GM23338 (cell line): Measurements from ENCODE around the gene ASPG. TPM values are rescaled to one million over a fixed set of nuclear protein-coding genes. Genes with fewer than 3 reads are reported as not detected.

Source experiments
- ATAC-seq: fragments of 200-7000 bp; cut with Tn5 transposase; 3 replicates; pipeline ENCODE4 v1.9.1; 2020
- DNase-seq: peaks from one replicate; pipeline ENCODE4 v3.0.0-alpha.2; 2015; ENCODE audit warnings: low spot score
- H2AFZ ChIP-seq: fragments of 200-600 bp; sonication (generic); 2 replicates; pipeline ENCODE4 v1.8.0; 2016; ENCODE audit warnings: antibody characterized with exemption, mild to moderate bottlenecking, moderate library complexity
- H3F3A ChIP-seq: fragments of 200-600 bp; sonication (generic); replicated peaks from 2 replicates; pipeline ENCODE4 v1.8.0; 2017; ENCODE audit warnings: antibody characterized with exemption, mixed run types, low read depth
- H3K27ac ChIP-seq: fragments of 200-600 bp; sonication (generic); 2 replicates; pipeline ENCODE4 v1.6.1; 2016; ENCODE audit warnings: low read depth
- H3K27me3 ChIP-seq: fragments of 200-600 bp; sonication (generic); 2 replicates; pipeline ENCODE4 v1.8.0; 2016; ENCODE audit warnings: mild to moderate bottlenecking, mixed run types, moderate library complexity; ENCODE audit not compliant: insufficient read depth
- H3K36me3 ChIP-seq: fragments of 200-600 bp; sonication (generic); 2 replicates; pipeline ENCODE4 v1.8.0; 2016; ENCODE audit warnings: mild to moderate bottlenecking; ENCODE audit not compliant: insufficient read depth
- H3K4me1 ChIP-seq: fragments of 200-600 bp; sonication (generic); 2 replicates; pipeline ENCODE4 v1.8.0; 2016; ENCODE audit warnings: mild to moderate bottlenecking, moderate library complexity; ENCODE audit not compliant: insufficient read depth
- H3K4me2 ChIP-seq: fragments of 200-600 bp; sonication (generic); 2 replicates; pipeline ENCODE4 v1.7.1; 2017; ENCODE audit warnings: mixed run types
- H3K4me3 ChIP-seq: fragments of 200-600 bp; sonication (generic); 2 replicates; pipeline ENCODE4 v1.6.1; 2016; ENCODE audit warnings: mixed run types
- H3K79me2 ChIP-seq: fragments of 200-600 bp; sonication (generic); replicated peaks from 2 replicates; pipeline ENCODE4 v1.8.0; 2017; ENCODE audit warnings: mild to moderate bottlenecking; ENCODE audit not compliant: insufficient read depth
- H3K9me2 ChIP-seq: fragments of 200-600 bp; sonication (generic); 2 replicates; pipeline ENCODE4 v1.8.0; 2017; ENCODE audit not compliant: insufficient read depth
- H4K20me1 ChIP-seq: fragments of 200-600 bp; sonication (generic); replicated peaks from 2 replicates; pipeline ENCODE4 v1.8.0; 2017; ENCODE audit warnings: mild to moderate bottlenecking; ENCODE audit not compliant: insufficient read depth
- H3K27ac Mint-ChIP-seq: 2 replicates; pipeline ENCODE4 v1.8.0; 2020; ENCODE audit warnings: inconsistent platforms, mild to moderate bottlenecking, moderate library complexity, mixed read lengths
- H3K27me3 Mint-ChIP-seq: 3 replicates; pipeline ENCODE4 v1.8.0; 2022; ENCODE audit warnings: low read depth, mild to moderate bottlenecking, moderate library complexity, mixed read lengths, inconsistent platforms; ENCODE audit not compliant: insufficient read depth, poor library complexity
- H3K36me3 Mint-ChIP-seq: 3 replicates; pipeline ENCODE4 v1.8.0; 2021; ENCODE audit warnings: low read depth, mild to moderate bottlenecking, inconsistent platforms, moderate library complexity, mixed read lengths
- H3K4me1 Mint-ChIP-seq: 3 replicates; pipeline ENCODE4 v1.8.0; 2020; ENCODE audit warnings: mild to moderate bottlenecking, inconsistent platforms, mixed read lengths
- H3K4me3 Mint-ChIP-seq: 3 replicates; pipeline ENCODE4 v1.8.0; 2021; ENCODE audit warnings: moderate library complexity, mild to moderate bottlenecking, inconsistent platforms, mixed read lengths
- H3K9me3 Mint-ChIP-seq: 3 replicates; pipeline ENCODE4 v1.8.0; 2020; ENCODE audit warnings: moderate library complexity, mild to moderate bottlenecking, inconsistent platforms, mixed read lengths
- CREB1 ChIP-seq: fragments of 250-450 bp; sonication (Bioruptor Pico); IDR thresholded peaks from 2 replicates; pipeline ENCODE4 v1.5.0; 2020; ENCODE audit warnings: low read depth, mild to moderate bottlenecking, moderate library complexity
- ETS1 ChIP-seq: IDR thresholded peaks from 2 replicates; pipeline ENCODE4 v1.6.1; 2016; ENCODE audit warnings: antibody characterized with exemption
- EZH2 ChIP-seq: fragments of 200-600 bp; sonication (generic); IDR thresholded peaks from one replicate; pipeline ENCODE4 v1.8.0; 2017; ENCODE audit warnings: antibody characterized with exemption, mild to moderate bottlenecking, low read depth; ENCODE audit not compliant: unreplicated experiment
- EZH2phosphoT487 ChIP-seq: fragments of 200-600 bp; sonication (generic); IDR thresholded peaks from one replicate; pipeline ENCODE4 v1.8.1; 2018; ENCODE audit warnings: antibody characterized with exemption; ENCODE audit not compliant: unreplicated experiment
- JUNB ChIP-seq: IDR thresholded peaks from one replicate; pipeline ENCODE4 v1.6.1; 2016; ENCODE audit warnings: antibody characterized with exemption; ENCODE audit not compliant: unreplicated experiment
- NANOG ChIP-seq: IDR thresholded peaks from 2 replicates; pipeline ENCODE4 v1.6.1; 2016; ENCODE audit warnings: antibody characterized with exemption, borderline replicate concordance
- POLR2AphosphoS5 ChIP-seq: IDR thresholded peaks from 2 replicates; pipeline ENCODE4 v1.6.1; 2016; ENCODE audit warnings: antibody characterized with exemption, low read depth
- REST ChIP-seq: IDR thresholded peaks from one replicate; pipeline ENCODE4 v1.6.1; 2018; ENCODE audit warnings: antibody characterized with exemption; ENCODE audit not compliant: unreplicated experiment
- STAT1 ChIP-seq: IDR thresholded peaks from one replicate; pipeline ENCODE4 v1.6.1; 2016; ENCODE audit warnings: antibody characterized with exemption; ENCODE audit not compliant: unreplicated experiment
- ZNF114 ChIP-seq: fragments of 250-450 bp; sonication (Bioruptor Pico); IDR thresholded peaks from 2 replicates; pipeline ENCODE4 v1.5.0; 2020; ENCODE audit warnings: mild to moderate bottlenecking, moderate library complexity
- ZNF331 ChIP-seq: fragments of 250-450 bp; sonication (Bioruptor Pico); IDR thresholded peaks from 2 replicates; pipeline ENCODE4 v1.5.0; 2020; ENCODE audit warnings: low read depth, mild to moderate bottlenecking, moderate library complexity
- ZNF462 ChIP-seq: fragments of 250-450 bp; sonication (Bioruptor Pico); IDR thresholded peaks from 2 replicates; pipeline ENCODE4 v1.5.0; 2020; ENCODE audit warnings: mild to moderate bottlenecking, moderate library complexity
- polyA plus RNA-seq: library from polyadenylated mRNA; unstranded; fragments of >200 nt; fragmentation: Nextera tagmentation; extraction: Ambion mirVana; gene quantifications from 2 replicates; pipeline ENCODE4 v1.2.1, GENCODE V29; 2016
- total RNA-seq: library from RNA; depleted of rRNA; stranded (reverse); fragments of >200 nt; shearing (Covaris generic); gene quantifications from 2 replicates; pipeline ENCODE4 v1.2.3, GENCODE V29; 2014
- TF ChIP-seq, protein P1 (sequence below), 2 experiments: fragments of 200-600 bp in 1 of 2; sonication (generic) in 1 of 2; conservative IDR thresholded peaks; 2 replicates each; pipeline versions ENCODE4 v1.5.1 to v1.6.1; 2016 to 2017; ENCODE audit warnings: antibody characterized with exemption in 2 of 2, low read depth in 2 of 2, mild to moderate bottlenecking in 2 of 2, moderate library complexity in 1 of 2

The ASPG gene
- total and polyA plus RNA-seq, 2 experiments from 2014 or later, result 0.61 to 6.2 TPM

GRCh38 chr14:104154246-104154645 is 68.7 kb downstream of the ASPG start:
- H2AFZ ChIP-seq, result no peak overlapping the region
- no peaks in the 10 kb centered on the region for H3K27me3 ChIP-seq
- no peak for ATAC-seq
- H3K4me1 Mint-ChIP-seq, result peaks cover 4% of the 10 kb centered on the region; the same call in 1 of the 3 replicates
- H3K9me2 ChIP-seq, result no peaks in the 10 kb centered on the region
- no peaks in the 10 kb centered on the region for H3K36me3 Mint-ChIP-seq
- H3K36me3 ChIP-seq, result no peaks in the 10 kb centered on the region
- TF ChIP-seq EZH2 (no peak), REST (no peak), NANOG (no peak), POLR2AphosphoS5 (no peak), ZNF331 (CRISPR knock-in tag) (no peak), EZH2phosphoT487 (no peak), ETS1 (no peak), ZNF462 (no peak), ZNF114 (CRISPR knock-in tag) (no peak), STAT1 (no peak), JUNB (no peak), CREB1 (no peak)
- TF ChIP-seq, protein P1, sequence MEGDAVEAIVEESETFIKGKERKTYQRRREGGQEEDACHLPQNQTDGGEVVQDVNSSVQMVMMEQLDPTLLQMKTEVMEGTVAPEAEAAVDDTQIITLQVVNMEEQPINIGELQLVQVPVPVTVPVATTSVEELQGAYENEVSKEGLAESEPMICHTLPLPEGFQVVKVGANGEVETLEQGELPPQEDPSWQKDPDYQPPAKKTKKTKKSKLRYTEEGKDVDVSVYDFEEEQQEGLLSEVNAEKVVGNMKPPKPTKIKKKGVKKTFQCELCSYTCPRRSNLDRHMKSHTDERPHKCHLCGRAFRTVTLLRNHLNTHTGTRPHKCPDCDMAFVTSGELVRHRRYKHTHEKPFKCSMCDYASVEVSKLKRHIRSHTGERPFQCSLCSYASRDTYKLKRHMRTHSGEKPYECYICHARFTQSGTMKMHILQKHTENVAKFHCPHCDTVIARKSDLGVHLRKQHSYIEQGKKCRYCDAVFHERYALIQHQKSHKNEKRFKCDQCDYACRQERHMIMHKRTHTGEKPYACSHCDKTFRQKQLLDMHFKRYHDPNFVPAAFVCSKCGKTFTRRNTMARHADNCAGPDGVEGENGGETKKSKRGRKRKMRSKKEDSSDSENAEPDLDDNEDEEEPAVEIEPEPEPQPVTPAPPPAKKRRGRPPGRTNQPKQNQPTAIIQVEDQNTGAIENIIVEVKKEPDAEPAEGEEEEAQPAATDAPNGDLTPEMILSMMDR (conservative IDR thresholded peaks at IDR 0.05; ENCODE audit: low read depth in 2 of 2), result no peak
- 0 out of 2 replicates have a peak, but pooled peaks cover 5% of the 10 kb centered on the region for H3F3A ChIP-seq
- H3K27me3 Mint-ChIP-seq, result peaks cover 6% of the 10 kb centered on the region
- H3K27ac ChIP-seq, result no peak overlapping the region
- no peak overlapping the region for H3K4me3 Mint-ChIP-seq
- peaks cover 49% of the 10 kb centered on the region for H3K79me2 ChIP-seq
- H3K4me2 ChIP-seq, result no peak overlapping the region
- H3K27ac Mint-ChIP-seq, result no peak overlapping the region; the same call in 1 of the 2 replicates
- DNase-seq, result no peak
- no peaks in the 10 kb centered on the region for H3K9me3 Mint-ChIP-seq
- H4K20me1 ChIP-seq, result no peaks in the 10 kb centered on the region
- H3K4me1 ChIP-seq, result peaks cover 9% of the 10 kb centered on the region; the same call in 1 of the 2 replicates
- H3K4me3 ChIP-seq, result no peak overlapping the region
